GM12891 (cell line): ENCODE results near the gene TEAD3.

Source experiments
- POLR2A ChIP-seq: IDR thresholded peaks from 2 replicates; pipeline ENCODE4 v1.6.1; 2011; ENCODE audit warnings: low read depth, low read length, control low read depth
- POLR2AphosphoS5 ChIP-seq: IDR thresholded peaks from 2 replicates; pipeline ENCODE4 v1.6.1; 2011; ENCODE audit warnings: low read depth, low read length, control low read depth
- POU2F2 ChIP-seq: IDR thresholded peaks from 2 replicates; pipeline ENCODE4 v1.6.1; 2011; ENCODE audit warnings: low read depth, mild to moderate bottlenecking, control low read depth, low read length, moderate library complexity
- TAF1 ChIP-seq: IDR thresholded peaks from 2 replicates; pipeline ENCODE4 v1.6.1; 2011; ENCODE audit warnings: low read depth, low read length, control low read depth

GRCh38 chr6:35491558-35492257, 5.2 kb downstream of the TEAD3 start:
- TF ChIP-seq POLR2A (no peak), TAF1 (no peak), POU2F2 (no peak), POLR2AphosphoS5 (no peak)
